GDM1 (cell line): ENCODE data around the gene MANEA.
"Not testable (repeated sequence)": the region's sequence is repeated elsewhere in the genome, so short reads cannot be mapped to it uniquely, and the experiment has no call there.

ENCODE experiments used
- DNase-seq: peaks from one replicate; lab custom pipeline; 2025; lab: John Stamatoyannopoulos, UW

The MANEA gene, protein sequence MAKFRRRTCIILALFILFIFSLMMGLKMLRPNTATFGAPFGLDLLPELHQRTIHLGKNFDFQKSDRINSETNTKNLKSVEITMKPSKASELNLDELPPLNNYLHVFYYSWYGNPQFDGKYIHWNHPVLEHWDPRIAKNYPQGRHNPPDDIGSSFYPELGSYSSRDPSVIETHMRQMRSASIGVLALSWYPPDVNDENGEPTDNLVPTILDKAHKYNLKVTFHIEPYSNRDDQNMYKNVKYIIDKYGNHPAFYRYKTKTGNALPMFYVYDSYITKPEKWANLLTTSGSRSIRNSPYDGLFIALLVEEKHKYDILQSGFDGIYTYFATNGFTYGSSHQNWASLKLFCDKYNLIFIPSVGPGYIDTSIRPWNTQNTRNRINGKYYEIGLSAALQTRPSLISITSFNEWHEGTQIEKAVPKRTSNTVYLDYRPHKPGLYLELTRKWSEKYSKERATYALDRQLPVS

GRCh38 chr6:95577304-95578105, at the start of gene MANEA:
Gene MANEA, plus strand, starts transcription at chr6:95577535. Its CDS starts 8,905 bp downstream, at chr6:95586440.
- peak; percentile 80 for DNase-seq

DNA sequence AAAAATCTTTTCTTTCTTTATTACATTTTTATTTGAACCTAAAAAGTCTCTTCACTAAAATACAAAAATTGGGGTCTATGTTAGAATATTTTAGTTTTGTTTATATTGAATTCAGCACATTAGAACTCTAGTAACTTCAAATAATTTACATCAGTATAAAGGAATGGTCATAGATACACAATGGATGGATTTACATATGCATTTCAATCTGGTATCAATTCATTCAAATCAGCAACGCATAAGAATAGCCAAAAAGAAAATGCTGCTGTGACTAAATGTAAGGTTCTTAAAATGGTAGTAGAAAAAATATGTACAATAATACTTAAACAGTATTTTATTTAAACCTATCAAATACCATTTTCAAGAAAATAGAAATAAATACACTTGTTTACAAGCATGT, 47.6 kb upstream of the MANEA start:
- DNase-seq: no peak

- no peak for DNase-seq
Observed at GRCh38 chr6:95530176-95530819, 47.0 kb upstream of the MANEA start.

GRCh38 chr6:95543798-95544197, 33.5 kb upstream of the MANEA start:
- no peak for DNase-seq

GRCh38 chr6:95544517-95545225, 32.7 kb upstream of the MANEA start:
- no peak for DNase-seq

DNA sequence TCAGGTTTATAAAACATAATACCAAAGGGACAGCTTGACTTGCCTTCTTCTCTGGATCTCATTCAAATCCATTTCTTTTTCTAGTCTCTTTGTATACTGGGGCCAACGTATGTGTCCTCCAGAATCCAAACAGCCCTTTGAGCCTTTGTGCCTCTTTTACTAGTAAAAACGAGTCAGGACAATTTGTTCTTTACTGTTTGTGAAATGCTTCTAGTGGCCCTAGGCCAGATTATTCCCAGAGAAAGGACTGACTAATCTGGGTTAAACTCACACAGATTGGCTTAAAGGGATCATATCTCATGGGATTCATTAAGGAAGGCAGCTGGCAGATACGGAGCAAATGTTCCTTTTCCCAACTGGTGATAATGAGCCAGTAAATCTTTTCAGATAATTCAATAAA, 32.1 kb upstream of the MANEA start:
- DNase-seq: no peak

- no peak for DNase-seq
Observed at GRCh38 chr6:95545686-95546085, 31.6 kb upstream of the MANEA start.

DNA sequence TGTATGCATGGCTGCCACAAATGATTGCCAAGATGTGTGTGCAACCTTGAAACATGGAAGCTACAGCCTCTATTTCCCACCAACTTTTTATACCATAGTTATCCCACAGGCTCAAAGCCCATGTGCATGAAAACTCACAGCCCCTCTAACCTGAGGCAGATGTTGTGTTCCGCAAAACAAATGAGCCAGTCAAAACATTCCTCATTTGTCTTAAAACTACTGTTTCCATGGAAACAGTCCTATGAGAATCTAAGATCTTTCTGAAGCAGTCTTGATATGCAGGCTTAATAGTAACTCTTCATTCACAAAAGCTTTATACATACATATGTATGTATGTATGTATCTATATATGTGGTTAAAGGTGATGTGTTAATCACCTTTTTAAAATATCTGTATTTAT, 31.2 kb upstream of the MANEA start:
- DNase-seq: no peak

- no peak for DNase-seq
Observed at GRCh38 chr6:95547043-95547442, 30.3 kb upstream of the MANEA start.

- DNase-seq: no peak
Observed at GRCh38 chr6:95548188-95548786, 29.0 kb upstream of the MANEA start.

DNA sequence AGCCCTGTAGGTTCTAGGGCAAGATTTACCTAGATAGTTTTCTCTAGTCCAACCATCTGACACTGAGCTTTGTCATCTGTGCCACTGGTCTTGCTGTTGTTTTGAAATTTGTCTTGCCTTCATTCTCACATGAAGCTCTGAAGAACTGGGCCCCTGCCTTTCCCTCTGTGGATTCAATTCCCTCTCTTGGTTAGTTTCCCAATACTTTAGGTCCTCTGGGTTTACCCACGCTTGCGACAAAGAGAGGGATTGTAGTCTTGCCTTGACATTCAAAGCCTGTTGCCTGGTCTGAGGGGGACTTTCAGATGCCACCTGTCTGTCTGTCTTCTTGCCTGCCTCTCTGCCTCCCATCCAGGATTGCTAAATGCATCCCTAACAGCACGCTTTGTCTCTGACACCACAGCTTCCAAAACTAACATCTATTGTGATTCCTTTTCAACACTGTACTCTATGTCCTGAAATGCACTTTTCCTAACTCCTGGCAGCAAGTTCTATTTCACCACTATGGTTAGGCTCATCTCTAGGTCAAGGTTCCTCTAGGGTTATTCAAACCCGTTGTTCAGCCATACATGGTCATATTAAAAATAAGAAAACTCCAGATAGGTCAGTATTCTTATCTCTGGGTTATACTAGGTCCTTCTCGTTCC, 25.5 kb upstream of the MANEA start:
- no peak for DNase-seq

- no peak for DNase-seq
Observed at GRCh38 chr6:95553880-95554279, 23.5 kb upstream of the MANEA start.

GRCh38 chr6:95560956-95561355, 16.4 kb upstream of the MANEA start:
- not testable (repeated sequence) for DNase-seq

DNA sequence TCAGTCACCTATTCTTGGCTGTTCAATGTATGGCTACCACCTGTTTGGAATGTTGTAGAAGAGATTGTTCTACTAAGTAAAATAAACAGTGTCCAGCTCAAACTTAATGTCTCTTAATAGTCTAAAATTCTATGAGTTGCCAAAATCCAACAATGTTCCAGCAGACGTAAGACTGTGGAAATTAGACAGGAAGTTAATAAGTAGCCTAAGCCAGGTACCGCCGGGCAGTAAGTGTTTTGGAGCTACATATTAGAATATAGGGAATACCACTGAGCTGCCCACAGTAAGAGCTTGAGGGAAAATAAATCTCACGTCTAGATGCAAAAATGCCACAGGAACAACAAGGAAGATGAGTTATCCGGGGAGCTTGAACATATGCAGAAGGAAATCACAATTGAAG, 7.8 kb upstream of the MANEA start:
- no peak for DNase-seq

DNA sequence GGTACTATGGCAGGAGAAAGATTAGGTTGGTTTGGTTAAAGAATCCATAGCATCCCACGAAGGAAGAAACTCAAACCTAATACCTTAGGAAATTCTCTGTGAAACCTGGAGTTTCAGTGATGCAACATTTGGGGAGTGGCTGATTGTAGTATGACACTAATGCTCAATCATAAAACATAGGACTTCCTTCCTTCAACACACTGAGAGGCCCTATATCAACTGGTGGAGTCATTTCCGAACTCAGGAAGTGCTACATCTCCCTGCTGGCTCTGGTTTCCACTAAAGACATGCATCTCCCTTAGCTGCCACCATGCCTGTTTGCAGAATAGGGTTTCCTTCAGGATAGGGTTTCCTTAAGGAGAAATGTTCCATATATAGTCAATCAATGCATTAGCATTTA, 5.2 kb upstream of the MANEA start:
- DNase-seq: peak; percentile 46

- DNase-seq: no peak
Observed at GRCh38 chr6:95574811-95575210, 2.5 kb upstream of the MANEA start.

- no peak for DNase-seq
Observed at GRCh38 chr6:95576218-95576997, 927 bp upstream of the MANEA start.

- no peak for DNase-seq
Observed at GRCh38 chr6:95576998-95577303, 384 bp upstream of the MANEA start.

GRCh38 chr6:95578106-95578410, 723 bp downstream of the MANEA start:
- peak; percentile 20 for DNase-seq

GRCh38 chr6:95581073-95581472, 3.7 kb downstream of the MANEA start:
- no peak for DNase-seq

GRCh38 chr6:95584226-95584625, 6.9 kb downstream of the MANEA start:
- not testable (repeated sequence) for DNase-seq
